Measurements from ENCODE around the gene KLHL6.

DNA sequence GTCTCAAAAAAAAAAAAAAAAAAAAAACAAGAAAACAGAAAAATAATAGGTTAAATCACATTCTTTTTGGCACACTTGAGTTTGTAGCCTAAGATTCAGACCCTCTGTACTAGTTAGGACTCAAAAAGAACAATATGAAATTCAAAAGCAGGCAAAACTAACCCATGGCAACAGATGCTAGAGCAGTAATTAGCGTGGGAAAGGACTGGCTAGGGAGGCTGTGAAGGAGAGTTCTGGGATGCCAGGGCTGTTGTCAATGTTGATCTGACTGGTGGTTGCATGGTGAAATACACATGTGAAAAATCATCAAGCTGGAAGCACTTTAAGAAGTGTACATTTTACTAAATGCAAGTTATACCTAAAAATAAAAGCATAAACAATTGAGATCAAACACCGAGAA, 35.6 kb downstream of the KLHL6 start:
- TF ChIP-seq, protein P1, sequence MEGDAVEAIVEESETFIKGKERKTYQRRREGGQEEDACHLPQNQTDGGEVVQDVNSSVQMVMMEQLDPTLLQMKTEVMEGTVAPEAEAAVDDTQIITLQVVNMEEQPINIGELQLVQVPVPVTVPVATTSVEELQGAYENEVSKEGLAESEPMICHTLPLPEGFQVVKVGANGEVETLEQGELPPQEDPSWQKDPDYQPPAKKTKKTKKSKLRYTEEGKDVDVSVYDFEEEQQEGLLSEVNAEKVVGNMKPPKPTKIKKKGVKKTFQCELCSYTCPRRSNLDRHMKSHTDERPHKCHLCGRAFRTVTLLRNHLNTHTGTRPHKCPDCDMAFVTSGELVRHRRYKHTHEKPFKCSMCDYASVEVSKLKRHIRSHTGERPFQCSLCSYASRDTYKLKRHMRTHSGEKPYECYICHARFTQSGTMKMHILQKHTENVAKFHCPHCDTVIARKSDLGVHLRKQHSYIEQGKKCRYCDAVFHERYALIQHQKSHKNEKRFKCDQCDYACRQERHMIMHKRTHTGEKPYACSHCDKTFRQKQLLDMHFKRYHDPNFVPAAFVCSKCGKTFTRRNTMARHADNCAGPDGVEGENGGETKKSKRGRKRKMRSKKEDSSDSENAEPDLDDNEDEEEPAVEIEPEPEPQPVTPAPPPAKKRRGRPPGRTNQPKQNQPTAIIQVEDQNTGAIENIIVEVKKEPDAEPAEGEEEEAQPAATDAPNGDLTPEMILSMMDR (conservative IDR thresholded peaks at IDR 0.05; ENCODE audit: low read depth, low read length): no peak
- no peak for TF ChIP-seq EZH2 (IDR thresholded peaks at IDR 0.05; ENCODE audit: borderline replicate concordance, low read depth, low read length, poor library complexity, severe bottlenecking)

Measured in A673 (cell line).